Calu3 (cell line): Measurements from ENCODE around the gene P2RX1. TPM values are rescaled to one million over a fixed set of nuclear protein-coding genes. Genes with fewer than 3 reads are reported as not detected.
A peak's percentile ranks its signal among the peaks of the same experiment; 100 is the strongest.

Source experiments
- BruUV-seq: library from RNA; stranded (reverse); fragments of 400-500 nt; replicated peaks from 2 replicates; lab custom pipeline; 2021; lab: Mats Ljungman, UMichigan
- CTCF ChIA-PET: fragments of 300-600 bp; sonication (Branson Sonifier 250); formaldehyde crosslinking; loops from one replicate; lab custom pipeline; 2022; ENCODE audit warnings: antibody characterized with exemption; lab: Charles Lee
- DNase-seq: peaks from one replicate; pipeline ENCODE4 v3.0.0; 2022
- H3K27ac Mint-ChIP-seq: one replicate; pipeline ENCODE4 v1.8.0; 2022; ENCODE audit warnings: mixed read lengths; ENCODE audit not compliant: unreplicated experiment
- H3K27me3 Mint-ChIP-seq: one replicate; pipeline ENCODE4 v1.8.0; 2022; ENCODE audit warnings: mixed read lengths; ENCODE audit not compliant: unreplicated experiment
- H3K36me3 Mint-ChIP-seq: one replicate; pipeline ENCODE4 v1.8.0; 2022; ENCODE audit warnings: mild to moderate bottlenecking, moderate library complexity, mixed read lengths; ENCODE audit not compliant: insufficient read depth, unreplicated experiment
- H3K4me1 Mint-ChIP-seq: one replicate; pipeline ENCODE4 v1.8.0; 2022; ENCODE audit warnings: mild to moderate bottlenecking, low read depth, mixed read lengths; ENCODE audit not compliant: unreplicated experiment
- H3K4me3 Mint-ChIP-seq: one replicate; pipeline ENCODE4 v1.8.0; 2022; ENCODE audit warnings: mild to moderate bottlenecking, low read depth, moderate library complexity, mixed read lengths; ENCODE audit not compliant: unreplicated experiment
- H3K9me3 Mint-ChIP-seq: one replicate; pipeline ENCODE4 v1.8.0; 2022; ENCODE audit warnings: low read depth, mixed read lengths; ENCODE audit not compliant: unreplicated experiment
- CTCF ChIP-seq: fragments of 200-600 bp; IDR thresholded peaks from one replicate; pipeline ENCODE4 v1.8.0; 2022; ENCODE audit warnings: antibody characterized with exemption; ENCODE audit not compliant: unreplicated experiment
- intact Hi-C: fragments of 100-400 bp; cut with micrococcal nuclease; formaldehyde crosslinking; loops from one replicate; pipeline ENCODE4 v1.10.0; 2022; ENCODE audit not compliant: unreplicated experiment
- total RNA-seq: library from RNA; stranded (reverse); gene quantifications from 2 replicates; pipeline ENCODE4 v1.2.3, GENCODE V29; 2022

Gene P2RX1
- total RNA-seq, 1 experiment from 2014 or later, result not detected

GRCh38 chr17:3873862-3874261 is 42.4 kb downstream of the P2RX1 start:
- Mint-ChIP-seq H3K36me3 (peaks cover 7% of the 10 kb centered on the region), H3K27ac (no peak overlapping the region), H3K9me3 (no peaks in the 10 kb centered on the region), H3K27me3 (no peaks in the 10 kb centered on the region), H3K4me1 (no peaks in the 10 kb centered on the region), H3K4me3 (no peak overlapping the region)
- intact Hi-C loops, result no loop called here
- CTCF ChIA-PET, result no interaction called here
- BruUV-seq, result no TSS peak
- no peak for TF ChIP-seq CTCF
- DNase-seq, result no peak

- intact Hi-C loops, result no loop called here
- BruUV-seq, result no TSS peak
- no peak for TF ChIP-seq CTCF
- no peaks in the 10 kb centered on the region for H3K4me1 Mint-ChIP-seq
- no peaks in the 10 kb centered on the region for H3K9me3 Mint-ChIP-seq
- peaks cover 7% of the 10 kb centered on the region for H3K36me3 Mint-ChIP-seq
- DNase-seq, result no peak
- H3K4me3 Mint-ChIP-seq, result no peak overlapping the region
- CTCF ChIA-PET, result no interaction called here
- H3K27ac Mint-ChIP-seq, result no peak overlapping the region
- no peaks in the 10 kb centered on the region for H3K27me3 Mint-ChIP-seq
Measured at GRCh38 chr17:3870871-3871306, 45.4 kb downstream of the P2RX1 start.

- Mint-ChIP-seq H3K4me1 (no peaks in the 10 kb centered on the region), H3K36me3 (peaks cover 1% of the 10 kb centered on the region), H3K4me3 (no peak overlapping the region), H3K9me3 (no peaks in the 10 kb centered on the region), H3K27me3 (no peaks in the 10 kb centered on the region), H3K27ac (no peak overlapping the region)
- no peak for DNase-seq
- BruUV-seq, result no TSS peak
- TF ChIP-seq CTCF, result no peak
- CTCF ChIA-PET, result no interaction called here
- intact Hi-C loops, result no loop called here
Measured at GRCh38 chr17:3867606-3868005, 48.7 kb downstream of the P2RX1 start.

GRCh38 chr17:3867106-3867505 is 49.2 kb downstream of the P2RX1 start:
- Mint-ChIP-seq H3K9me3 (no peaks in the 10 kb centered on the region), H3K27me3 (no peaks in the 10 kb centered on the region), H3K4me3 (no peak overlapping the region), H3K36me3 (peaks cover 5% of the 10 kb centered on the region), H3K27ac (peak overlapping the region; percentile 9), H3K4me1 (no peaks in the 10 kb centered on the region)
- no peak for TF ChIP-seq CTCF
- DNase-seq, result no peak
- no TSS peak for BruUV-seq
- CTCF ChIA-PET, result no interaction called here
- intact Hi-C loops, result no loop called here

GRCh38 chr17:3866276-3866675 is 50.0 kb downstream of the P2RX1 start:
- no peak for TF ChIP-seq CTCF
- BruUV-seq, result no TSS peak
- peaks cover 5% of the 10 kb centered on the region for H3K36me3 Mint-ChIP-seq
- intact Hi-C loops, result no loop called here
- H3K4me3 Mint-ChIP-seq, result no peak overlapping the region
- peak overlapping the region; percentile 9 for H3K27ac Mint-ChIP-seq
- H3K4me1 Mint-ChIP-seq, result no peaks in the 10 kb centered on the region
- H3K27me3 Mint-ChIP-seq, result no peaks in the 10 kb centered on the region
- no peak for DNase-seq
- CTCF ChIA-PET, result no interaction called here
- no peaks in the 10 kb centered on the region for H3K9me3 Mint-ChIP-seq
